ENCODE results near the gene IMMP1L. TPM values are rescaled to one million over a fixed set of nuclear protein-coding genes. Genes with fewer than 3 reads are reported as not detected.

The IMMP1L gene
- total RNA-seq, 1 experiment from 2014 or later = 38.5 TPM

- H2AFZ ChIP-seq (ENCODE audit: low read depth, low read length, poor library complexity, severe bottlenecking) = no peak overlapping the region
- RAD21 ChIA-PET (ENCODE audit: low non-redundant PET in 1 of 2, low total read pairs in 2 of 2, uncharacterized antibody in 2 of 2, unreplicated experiment in 2 of 2) = no interaction called here
- H3K79me2 ChIP-seq (ENCODE audit: insufficient read depth, low read length) = peaks cover 98% of the 10 kb centered on the region
- CTCF ChIA-PET = no interaction called here
- H3K4me2 ChIP-seq (ENCODE audit: low read length) = no peak overlapping the region
- intact Hi-C loops (cut with micrococcal nuclease) = no loop called here
- no TSS peak for BruUV-seq (replicated peaks)
- no peaks in the 10 kb centered on the region for H3K9me2 ChIP-seq (ENCODE audit: insufficient read depth)
- ATAC-seq (no peak), DNase-seq (ENCODE audit: low read depth, low spot score) (no peak)
- H3K4me1 ChIP-seq (ENCODE audit: control insufficient read depth in 1 of 2, insufficient read depth in 2 of 2, low read length in 2 of 2) = no peaks in the 10 kb centered on the region
- TF ChIP-seq EZH2phosphoT487 (IDR thresholded peaks at IDR 0.05; ENCODE audit: borderline replicate concordance) (no peak), CBX3 (IDR thresholded peaks at IDR 0.05; ENCODE audit: low read depth) (no peak), ZBTB33 (IDR thresholded peaks at IDR 0.05; ENCODE audit: extremely low read depth, insufficient replicate concordance, low read length) (no peak), SP1 (IDR thresholded peaks at IDR 0.05; ENCODE audit: low read depth) (no peak)
- H3K9me3 ChIP-seq (ENCODE audit: control insufficient read depth in 1 of 2, insufficient read depth in 1 of 2, low read depth in 1 of 2, low read length in 2 of 2) = no peaks in the 10 kb centered on the region
- H3K27ac ChIP-seq (ENCODE audit: low read depth, low read length) = no peak overlapping the region
- H3K27me3 ChIP-seq (ENCODE audit: insufficient read depth, low read length) = no peaks in the 10 kb centered on the region
- H3K9ac ChIP-seq (ENCODE audit: low read length) = no peak overlapping the region
- H3K4me3 ChIP-seq (replicated peaks in 1 of 2; ENCODE audit: low read depth in 1 of 2, low read length in 2 of 2) = no peak overlapping the region
- POLR2A ChIA-PET = no interaction called here
- H3K36me3 ChIP-seq (ENCODE audit: control insufficient read depth in 1 of 2, insufficient read depth in 2 of 2, low read length in 2 of 2) = no peaks in the 10 kb centered on the region; a peak in 1 of 4 replicates
- H4K20me1 ChIP-seq (ENCODE audit: insufficient read depth) = 0 out of 2 replicates have a peak, but pooled peaks cover 2% of the 10 kb centered on the region
These were observed 8.9 kb downstream of the IMMP1L start for GRCh38 chr11:31500560-31500959.

DNA sequence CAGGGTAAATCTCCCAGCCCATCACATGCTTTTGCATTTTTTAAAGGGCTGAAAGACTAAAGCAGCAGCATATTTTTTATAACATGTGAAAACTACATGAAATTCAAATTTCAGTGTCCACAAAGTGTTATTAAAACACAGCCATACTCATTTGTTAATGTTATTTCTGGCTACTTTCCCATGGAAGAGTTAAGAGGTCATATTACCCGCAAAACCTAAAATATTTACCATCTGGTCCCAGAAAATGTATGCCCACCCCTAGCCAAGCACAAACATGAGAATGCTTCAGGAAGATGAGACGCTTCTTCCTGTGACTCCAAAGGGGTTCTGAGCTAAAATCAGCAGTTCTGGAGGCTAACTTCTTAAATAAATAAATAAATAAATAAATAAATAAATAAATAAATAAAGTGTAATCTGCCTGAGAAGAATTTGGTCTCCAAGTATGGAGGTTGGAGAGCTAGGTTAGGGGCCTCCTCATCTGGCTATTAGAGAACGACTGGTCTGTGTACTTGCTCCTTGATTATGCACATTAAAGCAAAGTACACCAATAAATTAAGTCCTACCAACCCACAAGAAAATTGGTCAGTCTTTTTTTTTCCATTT lies 9.7 kb downstream of the IMMP1L start:
- RAD21 ChIA-PET (ENCODE audit: low non-redundant PET in 1 of 2, low total read pairs in 2 of 2, uncharacterized antibody in 2 of 2, unreplicated experiment in 2 of 2) = no interaction called here
- no TSS peak for BruUV-seq (replicated peaks)
- H3K9me2 ChIP-seq (ENCODE audit: insufficient read depth) = no peaks in the 10 kb centered on the region
- POLR2A ChIA-PET = no interaction called here
- no peak overlapping the region for H2AFZ ChIP-seq (ENCODE audit: low read depth, low read length, poor library complexity, severe bottlenecking)
- no peaks in the 10 kb centered on the region for H3K9me3 ChIP-seq (ENCODE audit: control insufficient read depth in 1 of 2, insufficient read depth in 1 of 2, low read depth in 1 of 2, low read length in 2 of 2)
- 0 out of 2 replicates have a peak, but pooled peaks cover 2% of the 10 kb centered on the region for H4K20me1 ChIP-seq (ENCODE audit: insufficient read depth)
- DNase-seq (ENCODE audit: low read depth, low spot score) (no peak), ATAC-seq (no peak)
- intact Hi-C loops (cut with micrococcal nuclease) = no loop called here
- no peak overlapping the region for H3K4me3 ChIP-seq (replicated peaks in 1 of 2; ENCODE audit: low read depth in 1 of 2, low read length in 2 of 2)
- H3K36me3 ChIP-seq (ENCODE audit: control insufficient read depth in 1 of 2, insufficient read depth in 2 of 2, low read length in 2 of 2) = no peaks in the 10 kb centered on the region
- no peak for TF ChIP-seq EGR1 (IDR thresholded peaks at IDR 0.05; ENCODE audit: low read depth)
- TF ChIP-seq SIN3A (IDR thresholded peaks at IDR 0.05; ENCODE audit: low read depth) = no peak
- TF ChIP-seq EZH2phosphoT487 (IDR thresholded peaks at IDR 0.05; ENCODE audit: borderline replicate concordance) = no peak
- TF ChIP-seq JUND (IDR thresholded peaks at IDR 0.05) = no peak
- no peak for TF ChIP-seq TCF7L2 (IDR thresholded peaks at IDR 0.05; ENCODE audit: borderline replicate concordance, extremely low read depth, insufficient read depth, insufficient read length)
- TF ChIP-seq, protein P1, sequence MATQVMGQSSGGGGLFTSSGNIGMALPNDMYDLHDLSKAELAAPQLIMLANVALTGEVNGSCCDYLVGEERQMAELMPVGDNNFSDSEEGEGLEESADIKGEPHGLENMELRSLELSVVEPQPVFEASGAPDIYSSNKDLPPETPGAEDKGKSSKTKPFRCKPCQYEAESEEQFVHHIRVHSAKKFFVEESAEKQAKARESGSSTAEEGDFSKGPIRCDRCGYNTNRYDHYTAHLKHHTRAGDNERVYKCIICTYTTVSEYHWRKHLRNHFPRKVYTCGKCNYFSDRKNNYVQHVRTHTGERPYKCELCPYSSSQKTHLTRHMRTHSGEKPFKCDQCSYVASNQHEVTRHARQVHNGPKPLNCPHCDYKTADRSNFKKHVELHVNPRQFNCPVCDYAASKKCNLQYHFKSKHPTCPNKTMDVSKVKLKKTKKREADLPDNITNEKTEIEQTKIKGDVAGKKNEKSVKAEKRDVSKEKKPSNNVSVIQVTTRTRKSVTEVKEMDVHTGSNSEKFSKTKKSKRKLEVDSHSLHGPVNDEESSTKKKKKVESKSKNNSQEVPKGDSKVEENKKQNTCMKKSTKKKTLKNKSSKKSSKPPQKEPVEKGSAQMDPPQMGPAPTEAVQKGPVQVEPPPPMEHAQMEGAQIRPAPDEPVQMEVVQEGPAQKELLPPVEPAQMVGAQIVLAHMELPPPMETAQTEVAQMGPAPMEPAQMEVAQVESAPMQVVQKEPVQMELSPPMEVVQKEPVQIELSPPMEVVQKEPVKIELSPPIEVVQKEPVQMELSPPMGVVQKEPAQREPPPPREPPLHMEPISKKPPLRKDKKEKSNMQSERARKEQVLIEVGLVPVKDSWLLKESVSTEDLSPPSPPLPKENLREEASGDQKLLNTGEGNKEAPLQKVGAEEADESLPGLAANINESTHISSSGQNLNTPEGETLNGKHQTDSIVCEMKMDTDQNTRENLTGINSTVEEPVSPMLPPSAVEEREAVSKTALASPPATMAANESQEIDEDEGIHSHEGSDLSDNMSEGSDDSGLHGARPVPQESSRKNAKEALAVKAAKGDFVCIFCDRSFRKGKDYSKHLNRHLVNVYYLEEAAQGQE (IDR thresholded peaks at IDR 0.05; ENCODE audit: low read depth) = no peak
- no peak for TF ChIP-seq ZFX (IDR thresholded peaks at IDR 0.05)
- no peak for TF ChIP-seq FOSL1 (IDR thresholded peaks at IDR 0.05; ENCODE audit: low read depth)
- TF ChIP-seq, protein P2, sequence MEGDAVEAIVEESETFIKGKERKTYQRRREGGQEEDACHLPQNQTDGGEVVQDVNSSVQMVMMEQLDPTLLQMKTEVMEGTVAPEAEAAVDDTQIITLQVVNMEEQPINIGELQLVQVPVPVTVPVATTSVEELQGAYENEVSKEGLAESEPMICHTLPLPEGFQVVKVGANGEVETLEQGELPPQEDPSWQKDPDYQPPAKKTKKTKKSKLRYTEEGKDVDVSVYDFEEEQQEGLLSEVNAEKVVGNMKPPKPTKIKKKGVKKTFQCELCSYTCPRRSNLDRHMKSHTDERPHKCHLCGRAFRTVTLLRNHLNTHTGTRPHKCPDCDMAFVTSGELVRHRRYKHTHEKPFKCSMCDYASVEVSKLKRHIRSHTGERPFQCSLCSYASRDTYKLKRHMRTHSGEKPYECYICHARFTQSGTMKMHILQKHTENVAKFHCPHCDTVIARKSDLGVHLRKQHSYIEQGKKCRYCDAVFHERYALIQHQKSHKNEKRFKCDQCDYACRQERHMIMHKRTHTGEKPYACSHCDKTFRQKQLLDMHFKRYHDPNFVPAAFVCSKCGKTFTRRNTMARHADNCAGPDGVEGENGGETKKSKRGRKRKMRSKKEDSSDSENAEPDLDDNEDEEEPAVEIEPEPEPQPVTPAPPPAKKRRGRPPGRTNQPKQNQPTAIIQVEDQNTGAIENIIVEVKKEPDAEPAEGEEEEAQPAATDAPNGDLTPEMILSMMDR (IDR thresholded peaks at IDR 0.05 in 2 of 3, conservative IDR thresholded peaks at IDR 0.05 in 1 of 3; ENCODE audit: borderline replicate concordance in 1 of 3, insufficient read depth in 1 of 3, low read depth in 2 of 3, low read length in 2 of 3) = no peak
- H3K4me1 ChIP-seq (ENCODE audit: control insufficient read depth in 1 of 2, insufficient read depth in 2 of 2, low read length in 2 of 2) = no peaks in the 10 kb centered on the region
- CTCF ChIA-PET = no interaction called here
- no peak overlapping the region for H3K27ac ChIP-seq (ENCODE audit: low read depth, low read length)
- H3K27me3 ChIP-seq (ENCODE audit: insufficient read depth, low read length) = no peaks in the 10 kb centered on the region
- H3K9ac ChIP-seq (ENCODE audit: low read length) = no peak overlapping the region
- H3K4me2 ChIP-seq (ENCODE audit: low read length) = no peak overlapping the region
- H3K79me2 ChIP-seq (ENCODE audit: insufficient read depth, low read length) = peaks cover 98% of the 10 kb centered on the region

All from HCT116 (cell line).